Erythroblast (primary cell): ENCODE results near the gene ABCA1.

Experiments
- GATA1 ChIP-seq: IDR thresholded peaks from 2 replicates; pipeline ENCODE4 v1.6.1; 2011; ENCODE audit warnings: low read depth, mild to moderate bottlenecking, control low read depth, low read length, moderate library complexity
- POLR2A ChIP-seq: IDR thresholded peaks from 2 replicates; pipeline ENCODE4 v1.6.1; 2011; ENCODE audit warnings: mild to moderate bottlenecking, low read length

DNA sequence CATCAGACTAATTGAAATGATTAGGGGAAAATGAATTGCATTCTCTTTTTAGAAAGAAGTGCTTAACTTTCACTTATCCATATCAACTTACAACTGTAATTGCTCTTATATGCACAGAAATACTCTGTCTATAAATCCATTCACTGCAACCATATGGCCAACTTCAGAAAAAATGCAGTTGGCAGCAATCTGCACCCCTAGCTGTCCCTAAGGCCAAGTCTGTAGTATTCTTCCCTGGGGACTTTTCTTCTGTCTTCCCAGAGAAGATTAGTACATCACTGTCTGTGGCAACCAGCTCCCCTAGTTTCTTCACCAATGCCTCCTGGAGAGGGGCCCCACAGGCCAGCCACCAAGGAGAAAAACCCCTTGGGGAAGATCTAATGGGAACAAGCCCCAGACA is 45.4 kb downstream of the ABCA1 start:
- TF ChIP-seq POLR2A: no peak
- TF ChIP-seq GATA1: no peak
